Stimulated activated naive CD8-positive, alpha-beta T cell treated with anti-CD3 and anti-CD28 coated beads, Interleukin-15, amount 100 ng/mL, for 72 hours (primary cell): Measurements from ENCODE around the gene MAP2K1.

Experiments used
- ATAC-seq: fragments of 150-1000 bp; cut with Tn5 transposase; 2 replicates; pipeline ENCODE4 v1.10.0; 2021; ENCODE audit warnings: mild to moderate bottlenecking, moderate library complexity
- DNase-seq, 2 donors: peaks; one replicate each; pipeline ENCODE4 v3.0.0; 2021 to 2022
- H3K27ac Mint-ChIP-seq, 2 donors: one replicate each; pipeline ENCODE4 v1.8.0; 2022; ENCODE audit warnings: mild to moderate bottlenecking in 2 of 2, mixed read lengths in 2 of 2, moderate library complexity in 2 of 2
- H3K27me3 Mint-ChIP-seq: one replicate; pipeline ENCODE4 v1.8.0; 2022; ENCODE audit warnings: mixed read lengths
- H3K4me1 Mint-ChIP-seq: one replicate; pipeline ENCODE4 v1.8.0; 2022; ENCODE audit warnings: mild to moderate bottlenecking, mixed read lengths
- H3K4me3 Mint-ChIP-seq, 2 donors: one replicate each; pipeline ENCODE4 v1.8.0; 2022; ENCODE audit warnings: mild to moderate bottlenecking in 2 of 2, mixed read lengths in 2 of 2, moderate library complexity in 1 of 2
- H3K9me3 Mint-ChIP-seq, 2 donors: one replicate each; pipeline ENCODE4 v1.8.0; 2022; ENCODE audit warnings: mixed read lengths in 2 of 2

Gene MAP2K1

DNA sequence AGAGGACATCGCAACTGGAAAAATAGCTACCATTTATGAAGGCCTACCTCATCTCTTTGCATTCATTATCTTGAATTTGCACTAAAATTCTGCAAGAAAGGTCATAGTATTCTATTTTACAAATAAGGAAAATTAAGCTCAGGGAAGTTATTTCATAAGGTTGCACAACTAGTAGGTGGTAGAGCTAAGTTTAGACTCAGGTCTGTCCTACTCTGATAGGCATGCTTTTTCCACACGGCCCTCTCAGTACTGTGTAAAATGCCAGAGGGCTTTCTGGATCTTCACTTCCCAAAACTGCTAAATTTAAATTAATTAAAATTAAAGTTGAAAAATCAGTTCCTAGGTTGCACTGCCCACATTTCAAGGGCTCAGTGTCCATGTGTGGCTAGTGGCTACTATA is 18.3 kb downstream of the MAP2K1 start:
- Mint-ChIP-seq H3K9me3 (no peaks in the 10 kb centered on the region), H3K27me3 (no peaks in the 10 kb centered on the region), H3K27ac (no peak overlapping the region), H3K4me1 (peaks cover 94% of the 10 kb centered on the region), H3K4me3 (peak overlapping the region in 1 of 2 donors; percentile 66)
- no peak for DNase-seq
- no peak for ATAC-seq

DNA sequence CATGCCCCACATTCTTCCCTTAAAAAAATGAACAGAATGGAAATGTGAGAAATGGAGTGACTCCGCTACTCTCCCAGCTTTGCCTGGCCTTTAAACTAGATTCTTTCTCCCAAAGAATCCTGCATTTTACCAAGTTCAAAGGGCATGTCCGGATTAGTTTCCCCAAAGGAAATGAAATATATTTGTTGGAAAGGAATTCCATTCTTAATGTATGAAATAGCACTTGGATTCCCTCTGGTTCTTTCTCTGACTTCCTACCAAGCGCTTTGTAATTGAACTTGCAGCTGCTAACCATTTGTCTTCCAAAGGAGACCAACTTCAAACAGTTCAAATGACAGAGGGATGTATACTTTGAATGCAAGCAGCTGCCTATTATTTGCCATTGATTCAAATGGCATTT is 18.9 kb downstream of the MAP2K1 start:
- Mint-ChIP-seq H3K27me3 (no peaks in the 10 kb centered on the region), H3K9me3 (no peaks in the 10 kb centered on the region), H3K27ac (peak overlapping the region in 1 of 2 donors; percentile 4), H3K4me1 (peaks cover 94% of the 10 kb centered on the region), H3K4me3 (no peak overlapping the region)
- no peak for DNase-seq
- no peak for ATAC-seq

DNA sequence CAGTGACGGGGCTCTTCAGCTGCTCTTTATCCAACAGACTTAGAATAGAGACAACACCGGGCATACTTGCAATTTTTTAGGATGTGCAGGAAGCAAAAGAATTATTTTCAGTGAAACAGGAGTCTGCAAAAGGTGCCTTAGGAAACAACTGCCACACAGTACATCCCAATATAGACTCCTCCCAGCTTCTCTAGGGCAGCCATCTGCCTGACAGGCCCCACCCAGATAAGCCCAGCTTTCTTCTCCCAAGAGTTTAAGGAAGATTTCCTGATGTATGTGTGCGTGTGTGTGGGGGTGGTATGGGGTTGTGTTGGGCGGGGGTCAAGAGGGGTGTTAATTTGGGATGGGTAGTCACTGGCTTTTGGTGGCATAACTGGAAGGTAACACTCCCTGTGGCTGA is 21.5 kb downstream of the MAP2K1 start:
- no peaks in the 10 kb centered on the region for H3K9me3 Mint-ChIP-seq
- ATAC-seq: no peak
- H3K27me3 Mint-ChIP-seq: no peaks in the 10 kb centered on the region
- H3K4me3 Mint-ChIP-seq: no peak overlapping the region
- DNase-seq: no peak
- peaks cover 85% of the 10 kb centered on the region for H3K4me1 Mint-ChIP-seq
- peak overlapping the region in 1 of 2 donors; percentile 53 for H3K27ac Mint-ChIP-seq

DNA sequence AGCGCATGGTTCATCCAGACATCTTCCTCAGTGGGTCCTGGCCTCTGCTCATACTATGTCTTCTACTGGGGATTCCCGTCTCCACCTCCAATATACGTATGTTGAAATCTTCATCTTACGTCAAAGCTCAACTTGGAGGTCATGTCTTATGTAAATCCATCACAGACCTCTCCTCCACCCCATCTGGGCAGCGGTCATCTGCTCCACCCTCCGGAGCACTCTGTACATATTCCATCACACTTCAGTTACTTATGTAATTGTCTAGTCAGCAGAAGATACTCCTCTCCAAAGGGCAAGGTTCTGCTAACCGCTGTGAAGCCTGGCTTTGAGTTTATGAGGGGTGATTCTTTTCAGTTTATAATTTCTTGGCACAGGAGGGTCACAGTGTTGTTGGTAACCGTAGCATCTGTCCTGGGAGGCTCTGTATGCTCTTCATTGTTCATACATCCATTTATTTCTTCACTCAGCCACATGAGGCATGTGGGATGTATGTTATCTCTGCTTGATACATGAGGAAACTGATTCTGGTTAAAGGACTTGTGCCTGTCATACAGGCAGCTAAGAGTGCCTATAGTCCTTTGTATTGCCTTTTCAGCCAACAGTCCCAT is 22.1 kb downstream of the MAP2K1 start:
- Mint-ChIP-seq H3K9me3 (peaks cover 3 to 4% of the 10 kb centered on the region in 2 donors), H3K4me3 (no peak overlapping the region), H3K27me3 (no peaks in the 10 kb centered on the region), H3K27ac (peak overlapping the region in 1 of 2 donors; percentile 52), H3K4me1 (peaks cover 81% of the 10 kb centered on the region)
- DNase-seq (no peak), ATAC-seq (no peak)

GRCh38 chr15:66409565-66410108 is 22.9 kb downstream of the MAP2K1 start:
- no peaks in the 10 kb centered on the region for H3K27me3 Mint-ChIP-seq
- H3K27ac Mint-ChIP-seq: no peak overlapping the region
- no peak overlapping the region for H3K4me3 Mint-ChIP-seq
- H3K4me1 Mint-ChIP-seq: peaks cover 78% of the 10 kb centered on the region
- no peak for DNase-seq
- ATAC-seq: no peak
- H3K9me3 Mint-ChIP-seq: peaks cover 7 to 10% of the 10 kb centered on the region in 2 donors

DNA sequence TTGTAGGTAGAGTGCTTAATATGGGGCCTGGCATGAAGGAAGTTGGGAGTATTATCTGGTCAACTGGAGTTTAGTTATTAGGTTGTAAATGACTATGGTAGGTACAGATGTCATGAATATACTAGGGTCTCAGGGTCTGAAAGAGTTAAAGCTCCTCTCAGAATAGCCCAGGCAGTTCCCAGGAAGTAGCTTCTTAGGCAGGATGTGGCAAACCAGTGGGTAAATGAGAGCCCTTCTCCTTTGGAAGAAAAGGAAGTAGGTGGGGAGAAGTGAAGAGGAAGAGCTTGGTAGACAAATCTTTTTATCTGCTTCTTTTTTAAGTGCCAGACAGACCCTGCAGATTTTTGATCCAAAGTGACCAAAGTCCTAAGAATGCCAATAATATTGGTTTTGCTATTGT is 24.5 kb downstream of the MAP2K1 start:
- Mint-ChIP-seq H3K4me1 (peaks cover 84% of the 10 kb centered on the region), H3K9me3 (peaks cover 11 to 18% of the 10 kb centered on the region in 2 donors), H3K27me3 (no peaks in the 10 kb centered on the region), H3K4me3 (peak overlapping the region; percentile 40 to 56), H3K27ac (peak overlapping the region; percentile 3 to 77)
- ATAC-seq (no peak), DNase-seq (no peak)

DNA sequence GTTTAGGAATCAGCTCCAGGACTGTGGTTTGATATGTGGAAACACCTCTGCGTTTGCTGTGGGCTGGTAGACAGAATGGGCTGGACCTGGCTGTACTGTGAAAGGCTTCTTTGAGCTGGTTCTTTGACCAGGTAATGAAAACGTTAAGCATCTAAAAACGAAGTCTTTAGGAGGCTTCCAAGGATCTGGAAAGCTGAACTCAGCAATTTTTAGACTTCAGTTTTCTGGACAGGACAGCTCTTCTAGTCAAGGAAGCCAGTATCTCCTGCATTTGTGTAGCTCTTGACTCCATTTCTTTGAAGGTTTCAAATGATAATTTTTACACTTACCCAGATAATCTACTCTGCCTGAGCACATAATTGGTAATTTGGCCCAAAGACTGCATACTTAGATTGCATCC is 25.5 kb downstream of the MAP2K1 start:
- no peak overlapping the region for H3K4me3 Mint-ChIP-seq
- no peak for ATAC-seq
- H3K4me1 Mint-ChIP-seq: peaks cover 83% of the 10 kb centered on the region
- no peaks in the 10 kb centered on the region for H3K27me3 Mint-ChIP-seq
- no peak overlapping the region for H3K27ac Mint-ChIP-seq
- DNase-seq: no peak
- H3K9me3 Mint-ChIP-seq: peaks cover 11 to 18% of the 10 kb centered on the region in 2 donors

- ATAC-seq: no peak
- Mint-ChIP-seq H3K4me1 (peaks cover 79% of the 10 kb centered on the region), H3K27me3 (no peaks in the 10 kb centered on the region), H3K9me3 (peaks cover 11 to 18% of the 10 kb centered on the region in 2 donors), H3K27ac (no peak overlapping the region), H3K4me3 (no peak overlapping the region)
- no peak for DNase-seq
These were observed 26.9 kb downstream of the MAP2K1 start for GRCh38 chr15:66413579-66413978.

DNA sequence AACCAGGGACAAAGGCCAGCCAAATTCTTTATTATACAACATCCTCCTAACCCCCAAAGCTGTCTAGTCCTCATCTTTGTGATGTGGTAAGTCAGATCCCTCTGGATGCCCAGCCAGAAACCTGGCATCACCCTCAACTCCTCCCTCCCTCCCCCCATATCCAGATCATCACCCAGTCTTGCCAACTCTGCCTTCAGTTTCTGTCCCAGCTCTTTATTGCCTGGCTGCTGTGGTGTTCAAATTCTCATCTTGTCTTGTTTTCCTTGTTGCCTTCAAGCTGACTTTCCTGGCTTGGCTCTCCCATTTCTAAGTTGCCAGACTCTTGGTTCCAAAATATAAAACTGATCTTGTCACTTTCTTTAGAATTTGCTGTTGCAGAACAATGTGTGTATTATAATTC is 28.6 kb downstream of the MAP2K1 start:
- H3K4me3 Mint-ChIP-seq: no peak overlapping the region
- no peaks in the 10 kb centered on the region for H3K27me3 Mint-ChIP-seq
- H3K9me3 Mint-ChIP-seq: peaks cover 11 to 18% of the 10 kb centered on the region in 2 donors
- DNase-seq (no peak), ATAC-seq (no peak)
- H3K27ac Mint-ChIP-seq: no peak overlapping the region
- peaks cover 75% of the 10 kb centered on the region for H3K4me1 Mint-ChIP-seq

- H3K9me3 Mint-ChIP-seq: peaks cover 11 to 18% of the 10 kb centered on the region in 2 donors
These were observed 31.0 kb downstream of the MAP2K1 start for GRCh38 chr15:66417736-66418135.

DNA sequence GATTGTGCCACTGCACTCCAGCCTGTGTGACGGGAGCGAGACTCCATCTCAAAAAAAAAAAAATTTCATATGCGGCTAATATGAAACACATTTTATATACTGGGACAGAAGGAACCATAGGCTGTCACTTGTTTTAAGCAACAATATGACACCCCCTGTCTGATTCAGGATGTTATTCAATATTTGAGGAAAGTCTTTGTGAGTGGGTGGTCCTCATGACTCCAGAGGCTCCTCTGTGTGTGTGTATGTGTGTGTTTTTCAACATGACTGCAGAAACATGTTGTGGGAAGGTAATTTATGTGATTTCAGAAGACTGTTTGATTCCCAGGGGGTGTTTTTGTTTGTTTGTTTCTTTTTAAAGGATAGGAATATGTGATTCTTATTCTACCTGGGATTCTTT is 32.8 kb downstream of the MAP2K1 start:
- Mint-ChIP-seq H3K9me3 (peaks cover 3 to 9% of the 10 kb centered on the region in 2 donors), H3K27me3 (no peaks in the 10 kb centered on the region), H3K27ac (no peak overlapping the region), H3K4me3 (no peak overlapping the region), H3K4me1 (peaks cover 79% of the 10 kb centered on the region)
- DNase-seq: no peak
- no peak for ATAC-seq

More at GRCh38 chr15:66417736-66418135, 31.0 kb downstream of the MAP2K1 start:
- Mint-ChIP-seq H3K4me3 (no peak overlapping the region), H3K27ac (no peak overlapping the region), H3K27me3 (no peaks in the 10 kb centered on the region), H3K4me1 (peaks cover 72% of the 10 kb centered on the region)
- ATAC-seq (no peak), DNase-seq (no peak)

DNA sequence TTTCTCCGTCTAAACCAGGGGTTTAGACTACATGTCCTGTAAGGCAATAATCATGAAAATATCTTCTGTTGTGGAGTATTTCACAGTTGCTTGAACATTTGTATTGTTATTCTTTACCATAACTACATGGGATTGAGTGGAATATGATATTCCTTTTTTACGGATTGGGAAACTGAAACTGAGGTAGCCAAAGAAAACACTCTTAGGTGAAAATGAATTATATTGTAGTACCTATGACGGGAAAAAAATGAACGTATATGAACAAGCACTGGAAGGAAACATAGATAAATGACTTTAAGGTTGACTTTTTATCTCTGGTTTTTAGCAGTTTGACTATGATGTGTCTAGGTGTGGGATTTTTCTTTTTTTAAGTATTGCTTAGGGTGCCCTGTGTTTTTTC is 35.6 kb downstream of the MAP2K1 start:
- ATAC-seq: no peak

GRCh38 chr15:66423149-66423548 is 36.4 kb downstream of the MAP2K1 start:
- ATAC-seq (no peak), DNase-seq (no peak)
- Mint-ChIP-seq H3K4me3 (no peak overlapping the region), H3K9me3 (no peaks in the 10 kb centered on the region), H3K27me3 (no peaks in the 10 kb centered on the region), H3K4me1 (peaks cover 66% of the 10 kb centered on the region), H3K27ac (no peak overlapping the region)

More for the DNA sequence above, 35.6 kb downstream of the MAP2K1 start:
- no peak overlapping the region for H3K27ac Mint-ChIP-seq
- no peaks in the 10 kb centered on the region for H3K27me3 Mint-ChIP-seq
- peaks cover 68% of the 10 kb centered on the region for H3K4me1 Mint-ChIP-seq
- no peaks in the 10 kb centered on the region for H3K9me3 Mint-ChIP-seq
- H3K4me3 Mint-ChIP-seq: no peak overlapping the region
- DNase-seq: no peak

DNA sequence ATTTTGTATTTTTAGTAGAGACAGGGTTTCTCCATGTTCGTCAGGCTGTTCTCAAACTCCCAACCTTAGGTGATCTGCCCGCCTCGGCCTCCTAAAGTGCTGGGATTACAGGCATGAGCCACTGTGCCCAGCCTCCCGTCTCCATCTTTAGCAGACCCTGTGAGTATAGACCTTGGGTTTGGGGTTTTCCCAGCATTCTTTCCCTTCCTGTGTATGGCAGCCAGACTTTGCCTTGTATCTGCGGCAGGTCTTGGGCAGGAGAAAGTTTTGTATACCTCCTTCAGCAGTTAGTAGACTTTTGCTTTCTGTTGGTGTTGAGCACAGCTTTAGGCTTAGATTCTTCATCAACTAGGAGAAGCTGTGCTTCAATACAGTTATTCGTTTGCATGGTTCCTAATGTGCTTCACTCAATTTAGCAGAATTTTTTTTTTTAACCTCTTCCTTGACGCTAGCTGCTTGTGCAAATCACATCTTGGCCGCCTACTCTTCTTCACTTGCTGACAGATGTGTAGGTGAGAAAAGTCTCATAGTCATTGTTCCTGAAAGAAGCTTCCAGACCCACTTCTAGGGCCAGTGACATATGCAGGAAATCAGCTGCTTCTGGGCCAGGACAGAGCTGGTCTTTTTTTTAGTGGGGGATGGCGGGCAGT is 38.4 kb downstream of the MAP2K1 start:
- ATAC-seq (no peak), DNase-seq (no peak)
- Mint-ChIP-seq H3K27ac (no peak overlapping the region), H3K9me3 (no peaks in the 10 kb centered on the region), H3K27me3 (no peaks in the 10 kb centered on the region), H3K4me3 (no peak overlapping the region), H3K4me1 (peaks cover 72% of the 10 kb centered on the region)

GRCh38 chr15:66425837-66426236 is 39.1 kb downstream of the MAP2K1 start:
- ATAC-seq (no peak), DNase-seq (no peak)
- Mint-ChIP-seq H3K9me3 (no peaks in the 10 kb centered on the region), H3K4me3 (no peak overlapping the region), H3K4me1 (peaks cover 79% of the 10 kb centered on the region), H3K27me3 (no peaks in the 10 kb centered on the region), H3K27ac (peak overlapping the region in 1 of 2 donors; percentile 54)

- Mint-ChIP-seq H3K4me1 (peaks cover 83% of the 10 kb centered on the region), H3K9me3 (no peaks in the 10 kb centered on the region), H3K27ac (peak overlapping the region in 1 of 2 donors; percentile 83), H3K27me3 (no peaks in the 10 kb centered on the region), H3K4me3 (no peak overlapping the region)
- ATAC-seq (no peak), DNase-seq (no peak)
These were observed 42.4 kb downstream of the MAP2K1 start for GRCh38 chr15:66429117-66429516.
